Heart left ventricle (tissue), 16 donors: ENCODE measurements around the gene CNPY4. TPM values are rescaled to one million over a fixed set of nuclear protein-coding genes. Genes with fewer than 3 reads are reported as not detected.
A peak's percentile ranks its signal among the peaks of the same experiment; 100 is the strongest.

ENCODE experiments used
- ATAC-seq, 4 donors: fragments of 200-7000 bp; cut with Tn5 transposase; one replicate each; pipeline ENCODE4 v1.9.1; 2020 to 2022; ENCODE audit warnings: moderate library complexity in 4 of 4, mild to moderate bottlenecking in 3 of 4, moderate number of reproducible peaks in 1 of 4
- DNase-seq, 5 donors: peaks; one replicate each; pipeline ENCODE4 v3.0.0-alpha.2; 2020
- H3K27ac ChIP-seq, 12 donors: fragments of 200-600 bp; sonication (generic) in 4 of 12; one replicate each; pipeline versions ENCODE4 v1.5.0 to v1.8.0; 2016 to 2022; ENCODE audit warnings: mild to moderate bottlenecking in 2 of 12
- H3K27me3 ChIP-seq, 9 donors: fragments of 200-600 bp; sonication (generic) in 2 of 9; one replicate each; pipeline versions ENCODE4 v1.5.1 to v1.8.0; 2016 to 2022; ENCODE audit warnings: mild to moderate bottlenecking in 3 of 9
- H3K36me3 ChIP-seq, 9 donors: fragments of 200-600 bp; sonication (generic) in 2 of 9; one replicate each; pipeline versions ENCODE4 v1.5.0 to v1.8.0; 2018 to 2022; ENCODE audit warnings: mild to moderate bottlenecking in 2 of 9
- H3K4me1 ChIP-seq, 12 donors: fragments of 200-600 bp; sonication (generic) in 4 of 12; one replicate each; pipeline versions ENCODE4 v1.5.0 to v1.8.0; 2016 to 2022; ENCODE audit warnings: mild to moderate bottlenecking in 3 of 12
- H3K4me3 ChIP-seq, 12 donors: fragments of 200-600 bp; sonication (generic) in 4 of 12; one replicate each; pipeline versions ENCODE4 v1.5.0 to v1.8.0; 2017 to 2022; ENCODE audit warnings: mild to moderate bottlenecking in 9 of 12, moderate library complexity in 4 of 12
- H3K9me3 ChIP-seq, 12 donors: fragments of 200-600 bp; sonication (generic) in 4 of 12; one replicate each; pipeline versions ENCODE4 v1.5.0 to v1.8.0; 2016 to 2022; ENCODE audit warnings: mild to moderate bottlenecking in 1 of 12
- POLR2A ChIP-seq, 2 donors: fragments of 450-650 bp; IDR thresholded peaks; one replicate each; pipeline ENCODE4 v1.6.1; 2017; ENCODE audit warnings: antibody characterized with exemption in 2 of 2, mild to moderate bottlenecking in 2 of 2, moderate library complexity in 2 of 2
- WGBS, 4 donors: extraction: QIAGEN DNeasy Blood & Tissue Kit in 2 of 4; methylation state at CpG; one replicate each; pipeline versions ENCODE4 v1.1.5 to v1.1.7; 2013 to 2018; 5-methylcytosine and 5-hydroxymethylcytosine counted together
- intact Hi-C, 10 donors: fragments of 100-400 bp; cut with DNase I; formaldehyde crosslinking; loops; one replicate each; pipeline versions ENCODE4 v1.11.1 to v1.14.2; 2022
- microRNA counts, 2 donors: library from miRNA; unstranded; fragments of <30 nt; microRNA quantifications; one replicate each; lab custom pipeline; 2016
- microRNA-seq, 4 donors: library from miRNA; unstranded; fragments of <30 nt; microRNA quantifications; one replicate each; pipeline versions ENCODE4 to v1.2.0, GENCODE V29; 2017 to 2020
- polyA plus RNA-seq, 2 donors: library from polyadenylated mRNA; stranded (reverse); fragments of 200-250 nt; gene quantifications; one replicate each; pipeline ENCODE4 v1.2.3, GENCODE V29; 2013
- total RNA-seq, 9 donors: library from RNA; depleted of rRNA in 2 of 9; stranded (reverse); fragments of >200 nt in 2 of 9; fragmentation: NEBNext Ultra II Directional in 3 of 9; extraction: Animal tissue kit (Norgen Biotek cat#: 25700) in 3 of 9; gene quantifications; one replicate each; pipeline versions ENCODE4 v1.1.0 to v1.2.4, GENCODE V29; 2016 to 2023
- TF ChIP-seq, protein P1 (sequence below), 12 donors: fragments of 200-600 bp; sonication (generic) in 4 of 12; IDR thresholded peaks; one replicate each; pipeline versions ENCODE4 v1.5.0 to v1.8.0; 2018 to 2022; ENCODE audit warnings: antibody characterized with exemption in 12 of 12, mild to moderate bottlenecking in 5 of 12
- donor health status: ischemic (EF 13 %, LVEDD 7.1; RV severe dilation, severe dysfunction).
- donor health status: healthy with polysubstance abuse.
- donor health status: DM: no; HTN: yes; CAD: no.
- donor health status: DM: no; HTN: no; CAD: no.
- donor health status: ischemic (EF 25% LVEDD 6.9; RV normal size, moderate dysfunction).
- donor health status: ischemic (EF 25% LVEDD 5.7; RV mildly dilated, moderate dysfunction).
- donor health status: healthy.
- donor health status: DM: yes; HTN: yes; CAD: no.
- donor health status: ischemic (EF 35%, LVEDD 5.7; RV mildly dilated, moderate dysfunction).
- donor health status: nonischemic (EF 11% LVEDD 7.7; RV severe dilation, severe dysfunction).
- donor health status: DM: yes; HTN: yes; CAD: no.
- donor health status: PGD.
- donor health status: ischemic (EF 29% LVEDD 5.4; RV normal size, mild dysfunction).
- donor health status: nonischemic (EF 23%, LVEDD 6.1; RV moderate dilation, normal function).

The CNPY4 gene
- total and polyA plus RNA-seq, 11 donors: 5.9 to 10.8 (median 8.5) TPM

GRCh38 chr7:100171840-100172239 is 52.4 kb downstream of the CNPY4 start:
- WGBS, 4 donors: 35 to 66% (median 37%) methylated on average over 10 to 22 of the region's 22 CpGs

GRCh38 chr7:100173806-100174495 is 54.5 kb downstream of the CNPY4 start:
- peaks cover 0 to 26% (median 12%) of the 10 kb centered on the region in 12 donors for H3K4me1 ChIP-seq
- H3K27me3 ChIP-seq: peaks cover 0 to 22% (median 15%) of the 10 kb centered on the region in 9 donors
- H3K36me3 ChIP-seq: no peaks in the 10 kb centered on the region
- no peak overlapping the region for H3K27ac ChIP-seq
- intact Hi-C loops: no loop called here
- no peak overlapping the region for H3K4me3 ChIP-seq
- H3K9me3 ChIP-seq: no peaks in the 10 kb centered on the region
- DNase-seq (no peak), ATAC-seq (no peak)
- WGBS, 4 donors: 90 to 96% (median 93%) methylated on average over 11 of the region's 11 CpGs
- no peak for TF ChIP-seq POLR2A (IDR thresholded peaks at IDR 0.05)
- TF ChIP-seq, protein P1, sequence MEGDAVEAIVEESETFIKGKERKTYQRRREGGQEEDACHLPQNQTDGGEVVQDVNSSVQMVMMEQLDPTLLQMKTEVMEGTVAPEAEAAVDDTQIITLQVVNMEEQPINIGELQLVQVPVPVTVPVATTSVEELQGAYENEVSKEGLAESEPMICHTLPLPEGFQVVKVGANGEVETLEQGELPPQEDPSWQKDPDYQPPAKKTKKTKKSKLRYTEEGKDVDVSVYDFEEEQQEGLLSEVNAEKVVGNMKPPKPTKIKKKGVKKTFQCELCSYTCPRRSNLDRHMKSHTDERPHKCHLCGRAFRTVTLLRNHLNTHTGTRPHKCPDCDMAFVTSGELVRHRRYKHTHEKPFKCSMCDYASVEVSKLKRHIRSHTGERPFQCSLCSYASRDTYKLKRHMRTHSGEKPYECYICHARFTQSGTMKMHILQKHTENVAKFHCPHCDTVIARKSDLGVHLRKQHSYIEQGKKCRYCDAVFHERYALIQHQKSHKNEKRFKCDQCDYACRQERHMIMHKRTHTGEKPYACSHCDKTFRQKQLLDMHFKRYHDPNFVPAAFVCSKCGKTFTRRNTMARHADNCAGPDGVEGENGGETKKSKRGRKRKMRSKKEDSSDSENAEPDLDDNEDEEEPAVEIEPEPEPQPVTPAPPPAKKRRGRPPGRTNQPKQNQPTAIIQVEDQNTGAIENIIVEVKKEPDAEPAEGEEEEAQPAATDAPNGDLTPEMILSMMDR (IDR thresholded peaks at IDR 0.05): no peak

More at GRCh38 chr7:100171840-100172239, 52.4 kb downstream of the CNPY4 start:
- no peak for ATAC-seq
- no peaks in the 10 kb centered on the region for H3K36me3 ChIP-seq
- peaks cover 0 to 41% (median 15%) of the 10 kb centered on the region in 9 donors for H3K27me3 ChIP-seq
- TF ChIP-seq, protein P1 (IDR thresholded peaks at IDR 0.05): no peak
- no peak for TF ChIP-seq POLR2A (IDR thresholded peaks at IDR 0.05)
- H3K27ac ChIP-seq: no peak overlapping the region
- H3K9me3 ChIP-seq: no peaks in the 10 kb centered on the region
- peak overlapping the region in 9 of 12 donors; percentile 17 to 52 (median 42) for H3K4me3 ChIP-seq
- intact Hi-C loops: no loop called here
- H3K4me1 ChIP-seq: peaks cover 0 to 36% (median 14%) of the 10 kb centered on the region in 12 donors
- DNase-seq: no peak

DNA sequence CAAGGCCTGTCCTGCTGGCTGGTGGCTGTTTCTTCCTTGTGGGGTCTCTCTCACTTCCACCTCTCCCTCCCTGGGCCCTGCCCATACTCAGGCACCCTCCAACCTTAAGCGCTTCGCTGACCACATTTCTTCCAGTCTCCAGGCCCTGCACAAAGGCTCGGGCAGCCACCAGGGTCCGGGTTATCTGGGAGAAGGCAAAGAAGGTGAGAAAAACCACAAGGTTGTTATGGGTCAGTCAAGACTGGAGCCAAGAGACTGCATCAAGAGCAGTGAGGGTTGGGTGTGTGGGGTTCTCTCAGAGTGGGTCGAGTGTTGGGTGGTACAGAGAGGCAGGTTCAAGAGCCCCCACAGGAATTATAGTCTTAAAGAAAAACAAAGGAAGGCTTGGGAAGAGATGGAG is 55.1 kb downstream of the CNPY4 start:
- H3K27ac ChIP-seq: no peak overlapping the region
- DNase-seq: no peak
- TF ChIP-seq POLR2A (IDR thresholded peaks at IDR 0.05): no peak
- TF ChIP-seq, protein P1 (IDR thresholded peaks at IDR 0.05): no peak
- no peak overlapping the region for H3K4me3 ChIP-seq
- ATAC-seq: no peak
- 89 to 91% (median 90%) methylated on average over 5 of the region's 5 CpGs for WGBS, 4 donors
- H3K36me3 ChIP-seq: no peaks in the 10 kb centered on the region
- no peaks in the 10 kb centered on the region for H3K9me3 ChIP-seq
- peaks cover 0 to 22% (median 15%) of the 10 kb centered on the region in 9 donors for H3K27me3 ChIP-seq
- H3K4me1 ChIP-seq: peaks cover 0 to 26% (median 11%) of the 10 kb centered on the region in 12 donors
- intact Hi-C loops: no loop called here

MicroRNAs within 50 kb of the gene (microRNA counts, 767-probe panel; counts per million panel counts)
- microRNA hsa-miR-106b-5p (lab: Ali Mortazavi, UCI) (2,469 to 2,711 counts per million in 2 donors), microRNA hsa-miR-25-3p (lab: Ali Mortazavi, UCI) (4,417 to 4,456 counts per million in 2 donors), microRNA hsa-miR-93-5p (lab: Ali Mortazavi, UCI) (4,065 to 4,196 counts per million in 2 donors)

Small RNA genes within 50 kb of the gene (microRNA-seq; reads per million reads assigned to microRNA genes)
- gene MIR106B: 361 to 1,543 (median 969) reads per million in 4 donors
- 160 to 682 (median 214) reads per million in 4 donors for gene MIR25
- 0 reads per million in 4 donors for gene MIR4658
- gene MIR93: 1,498 to 2,333 (median 1,834) reads per million in 4 donors

Other genes with a start within 250 kb of the CNPY4 start
- gene OR2AE1, start 242.6 kb upstream of the CNPY4 start, total RNA-seq: not detected
- not detected for gene OR2AE1, start 242.6 kb upstream of the CNPY4 start, polyA plus RNA-seq
- gene TRIM4, start 200.1 kb upstream of the CNPY4 start, total RNA-seq: 10 to 100 TPM in 4 of 9 donors, 1 to 10 TPM in 5; 4.7 to 13.5 (median 7.3) TPM
- gene TRIM4, start 200.1 kb upstream of the CNPY4 start, polyA plus RNA-seq: 1 to 10 TPM; 5.1 to 6.9 TPM
- under 1 TPM in 1 of 9 donors, not detected in 8; 0.54 TPM for gene GJC3, start 190.0 kb upstream of the CNPY4 start, total RNA-seq
- gene GJC3, start 190.0 kb upstream of the CNPY4 start, polyA plus RNA-seq: under 1 TPM; 0.30 to 0.33 TPM
- 100 to 1,000 TPM in 4 of 9 donors, 10 to 100 TPM in 5; 31.8 to 214 (median 95.4) TPM for gene AZGP1, start 143.6 kb upstream of the CNPY4 start, total RNA-seq
- 100 to 1,000 TPM in 1 of 2 donors, 10 to 100 TPM in 1; 99.1 to 146 TPM for gene AZGP1, start 143.6 kb upstream of the CNPY4 start, polyA plus RNA-seq
- gene ZKSCAN1, start 104.0 kb upstream of the CNPY4 start, total RNA-seq: 10 to 100 TPM; 19.4 to 65.5 (median 40.8) TPM
- gene ZKSCAN1, start 104.0 kb upstream of the CNPY4 start, polyA plus RNA-seq: 1 to 10 TPM; 8.5 to 9.4 TPM
- gene ZSCAN21, start 69.9 kb upstream of the CNPY4 start, total RNA-seq: 10 to 100 TPM in 2 of 9 donors, 1 to 10 TPM in 7; 6.2 to 12.1 (median 7.2) TPM
- 1 to 10 TPM; 4.4 to 7.2 TPM for gene ZSCAN21, start 69.9 kb upstream of the CNPY4 start, polyA plus RNA-seq
- gene ZNF3, start 37.9 kb upstream of the CNPY4 start, total RNA-seq: 10 to 100 TPM; 11.7 to 21.2 (median 15.2) TPM
- 10 to 100 TPM; 11.2 to 11.5 TPM for gene ZNF3, start 37.9 kb upstream of the CNPY4 start, polyA plus RNA-seq
- gene COPS6, start 30.7 kb upstream of the CNPY4 start, total RNA-seq: 100 to 1,000 TPM in 7 of 9 donors, 10 to 100 TPM in 2; 53.3 to 120 (median 108) TPM
- 100 to 1,000 TPM; 115 to 130 TPM for gene COPS6, start 30.7 kb upstream of the CNPY4 start, polyA plus RNA-seq
- gene MCM7, start 18.2 kb upstream of the CNPY4 start, total RNA-seq: 10 to 100 TPM; 12.8 to 34.4 (median 17.2) TPM
- gene MCM7, start 18.2 kb upstream of the CNPY4 start, polyA plus RNA-seq: 10 to 100 TPM; 15.2 to 31.6 TPM
- 10 to 100 TPM in 8 of 9 donors, 1 to 10 TPM in 1; 8.9 to 19.3 (median 12.3) TPM for gene AP4M1, start 18.0 kb upstream of the CNPY4 start, total RNA-seq
- 10 to 100 TPM; 10.9 to 17.7 TPM for gene AP4M1, start 18.0 kb upstream of the CNPY4 start, polyA plus RNA-seq
- 10 to 100 TPM; 24.9 to 80.9 (median 34.1) TPM for gene TAF6, start 276 bp upstream of the CNPY4 start, total RNA-seq
- 10 to 100 TPM; 28.7 to 48.1 TPM for gene TAF6, start 276 bp upstream of the CNPY4 start, polyA plus RNA-seq
- 1 to 10 TPM; 1.3 to 2.7 (median 2.0) TPM for gene MBLAC1, start 7.3 kb downstream of the CNPY4 start, total RNA-seq
- 1 to 10 TPM; 1.4 to 3.2 TPM for gene MBLAC1, start 7.3 kb downstream of the CNPY4 start, polyA plus RNA-seq
- gene LAMTOR4, start 29.3 kb downstream of the CNPY4 start, total RNA-seq: 100 to 1,000 TPM in 3 of 9 donors, 10 to 100 TPM in 6; 64.6 to 160 (median 91.7) TPM
- gene LAMTOR4, start 29.3 kb downstream of the CNPY4 start, polyA plus RNA-seq: 100 to 1,000 TPM; 155 to 158 TPM
- 10 to 100 TPM in 2 of 9 donors, 1 to 10 TPM in 7; 4.0 to 14.9 (median 7.4) TPM for gene TRAPPC14, start 39.1 kb downstream of the CNPY4 start, total RNA-seq
- gene TRAPPC14, start 39.1 kb downstream of the CNPY4 start, polyA plus RNA-seq: 1 to 10 TPM; 6.2 to 9.2 TPM
- gene GAL3ST4, start 49.0 kb downstream of the CNPY4 start, total RNA-seq: 1 to 10 TPM in 7 of 9 donors, under 1 TPM in 2; 0.67 to 9.0 (median 1.6) TPM
- 1 to 10 TPM in 1 of 2 donors, under 1 TPM in 1; 0.80 to 1.3 TPM for gene GAL3ST4, start 49.0 kb downstream of the CNPY4 start, polyA plus RNA-seq
- 1 to 10 TPM in 2 of 9 donors, under 1 TPM in 5, not detected in 2; 0.27 to 1.1 (median 0.50) TPM for gene GPC2, start 57.7 kb downstream of the CNPY4 start, total RNA-seq
- gene GPC2, start 57.7 kb downstream of the CNPY4 start, polyA plus RNA-seq: under 1 TPM; 0.50 to 0.76 TPM
- 1 to 10 TPM in 2 of 9 donors, under 1 TPM in 6, not detected in 1; 0.09 to 1.3 (median 0.58) TPM for gene STAG3, start 58.3 kb downstream of the CNPY4 start, total RNA-seq
- gene STAG3, start 58.3 kb downstream of the CNPY4 start, polyA plus RNA-seq: under 1 TPM; 0.11 to 0.88 TPM
- gene PVRIG, start 100.3 kb downstream of the CNPY4 start, total RNA-seq: 1 to 10 TPM in 1 of 9 donors, under 1 TPM in 2, not detected in 6; 0.63 to 2.7 (median 0.97) TPM
- under 1 TPM; 0.08 to 0.11 TPM for gene PVRIG, start 100.3 kb downstream of the CNPY4 start, polyA plus RNA-seq
- gene SPDYE3, start 188.1 kb downstream of the CNPY4 start, total RNA-seq: not detected
- gene SPDYE3, start 188.1 kb downstream of the CNPY4 start, polyA plus RNA-seq: under 1 TPM; 0.03 to 0.15 TPM
- 10 to 100 TPM in 4 of 9 donors, 1 to 10 TPM in 5; 6.2 to 15.1 (median 10.0) TPM for gene PILRB, start 238.5 kb downstream of the CNPY4 start, total RNA-seq
- 10 to 100 TPM in 1 of 2 donors, 1 to 10 TPM in 1; 8.7 to 24.2 TPM for gene PILRB, start 238.5 kb downstream of the CNPY4 start, polyA plus RNA-seq